Measurements from ENCODE around the gene PDZD11.

DNA sequence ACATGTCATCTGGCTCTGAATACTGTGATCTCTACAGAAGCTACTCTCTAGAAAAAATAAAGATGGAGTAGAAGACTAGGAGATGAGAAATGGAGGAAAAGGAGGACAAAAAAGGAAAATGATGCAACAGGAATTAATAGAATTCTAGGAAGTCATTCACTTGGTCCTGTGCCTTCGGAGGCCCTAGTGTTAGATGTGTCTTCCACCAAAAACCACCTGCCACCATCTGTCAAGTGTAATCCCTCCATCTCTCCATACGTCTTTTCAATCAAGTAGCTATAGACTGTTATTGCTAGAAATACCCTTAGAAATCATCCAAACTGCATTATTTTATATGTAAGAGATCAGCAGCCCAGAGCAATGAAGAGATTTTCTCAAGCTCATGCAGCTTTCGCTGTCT is 10.6 kb downstream of the PDZD11 start:
- TF ChIP-seq POLR2A (IDR thresholded peaks at IDR 0.05): no peak
- TF ChIP-seq, protein P1, sequence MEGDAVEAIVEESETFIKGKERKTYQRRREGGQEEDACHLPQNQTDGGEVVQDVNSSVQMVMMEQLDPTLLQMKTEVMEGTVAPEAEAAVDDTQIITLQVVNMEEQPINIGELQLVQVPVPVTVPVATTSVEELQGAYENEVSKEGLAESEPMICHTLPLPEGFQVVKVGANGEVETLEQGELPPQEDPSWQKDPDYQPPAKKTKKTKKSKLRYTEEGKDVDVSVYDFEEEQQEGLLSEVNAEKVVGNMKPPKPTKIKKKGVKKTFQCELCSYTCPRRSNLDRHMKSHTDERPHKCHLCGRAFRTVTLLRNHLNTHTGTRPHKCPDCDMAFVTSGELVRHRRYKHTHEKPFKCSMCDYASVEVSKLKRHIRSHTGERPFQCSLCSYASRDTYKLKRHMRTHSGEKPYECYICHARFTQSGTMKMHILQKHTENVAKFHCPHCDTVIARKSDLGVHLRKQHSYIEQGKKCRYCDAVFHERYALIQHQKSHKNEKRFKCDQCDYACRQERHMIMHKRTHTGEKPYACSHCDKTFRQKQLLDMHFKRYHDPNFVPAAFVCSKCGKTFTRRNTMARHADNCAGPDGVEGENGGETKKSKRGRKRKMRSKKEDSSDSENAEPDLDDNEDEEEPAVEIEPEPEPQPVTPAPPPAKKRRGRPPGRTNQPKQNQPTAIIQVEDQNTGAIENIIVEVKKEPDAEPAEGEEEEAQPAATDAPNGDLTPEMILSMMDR (IDR thresholded peaks at IDR 0.05): no peak

All from adrenal gland (tissue), 5 donors.